Astrocyte (in vitro differentiated cells and primary cell): Measurements from ENCODE around the gene CHRNB4. TPM values are rescaled to one million over a fixed set of nuclear protein-coding genes. Genes with fewer than 3 reads are reported as not detected.

Experiments used
- DNase-seq: peaks from one replicate; pipeline ENCODE4 v3.0.0-alpha.2; 2010; ENCODE audit warnings: low read depth
- FAIRE-seq: peaks from 2 replicates; lab custom pipeline; 2011; peaks lifted over from hg19 to GRCh38; lab: Jason Lieb, UNC
- H2AFZ ChIP-seq: 2 replicates; pipeline ENCODE4 v1.6.0; 2012; ENCODE audit warnings: low read depth, low read length, inconsistent platforms
- H3K27ac ChIP-seq: 2 replicates; pipeline ENCODE4 v1.5.1; 2011; ENCODE audit warnings: low read depth, low read length, inconsistent platforms
- H3K27me3 ChIP-seq: 2 replicates; pipeline ENCODE4 v1.6.0; 2011; ENCODE audit warnings: low read length, inconsistent platforms; ENCODE audit not compliant: insufficient read depth
- H3K36me3 ChIP-seq: 2 replicates; pipeline ENCODE4 v1.5.1; 2011; ENCODE audit warnings: low read length, inconsistent platforms; ENCODE audit not compliant: insufficient read depth
- H3K4me1 ChIP-seq: 2 replicates; pipeline ENCODE4 v1.5.1; 2011; ENCODE audit warnings: low read length, inconsistent platforms; ENCODE audit not compliant: insufficient read depth
- H3K4me2 ChIP-seq: 2 replicates; pipeline ENCODE4 v1.6.0; 2012; ENCODE audit warnings: low read length, inconsistent platforms
- H3K4me3 ChIP-seq: 2 replicates; pipeline ENCODE4 v1.5.1; 2011; ENCODE audit warnings: low read depth, mild to moderate bottlenecking, low read length, inconsistent platforms; ENCODE audit not compliant: insufficient read depth
- H3K79me2 ChIP-seq: 2 replicates; pipeline ENCODE4 v1.6.0; 2012; ENCODE audit warnings: mild to moderate bottlenecking, low read length, inconsistent platforms; ENCODE audit not compliant: insufficient read depth
- H3K9ac ChIP-seq: 2 replicates; pipeline ENCODE4 v1.6.0; 2012; ENCODE audit warnings: mild to moderate bottlenecking, low read length, inconsistent platforms
- H3K9me3 ChIP-seq: 2 replicates; pipeline ENCODE4 v1.5.1; 2012; ENCODE audit warnings: low read depth, mild to moderate bottlenecking, low read length, inconsistent platforms; ENCODE audit not compliant: insufficient read depth
- H4K20me1 ChIP-seq: 2 replicates; pipeline ENCODE4 v1.6.0; 2012; ENCODE audit warnings: low read length, inconsistent platforms; ENCODE audit not compliant: insufficient read depth
- H3K27ac Mint-ChIP-seq: one replicate; pipeline ENCODE4 v1.8.0; 2021; ENCODE audit warnings: mild to moderate bottlenecking, mixed read lengths; ENCODE audit not compliant: unreplicated experiment
- H3K27me3 Mint-ChIP-seq: one replicate; pipeline ENCODE4 v1.8.0; 2021; ENCODE audit warnings: low read depth, mixed read lengths; ENCODE audit not compliant: unreplicated experiment
- H3K36me3 Mint-ChIP-seq: one replicate; pipeline ENCODE4 v1.8.0; 2021; ENCODE audit warnings: low read depth, mixed read lengths; ENCODE audit not compliant: unreplicated experiment
- H3K4me1 Mint-ChIP-seq: one replicate; pipeline ENCODE4 v1.8.0; 2021; ENCODE audit warnings: low read depth, mixed read lengths; ENCODE audit not compliant: unreplicated experiment
- H3K4me3 Mint-ChIP-seq: one replicate; pipeline ENCODE4 v1.8.0; 2021; ENCODE audit warnings: mild to moderate bottlenecking, moderate library complexity, mixed read lengths; ENCODE audit not compliant: unreplicated experiment
- H3K9me3 Mint-ChIP-seq: one replicate; pipeline ENCODE4 v1.8.0; 2021; ENCODE audit warnings: mild to moderate bottlenecking, mixed read lengths; ENCODE audit not compliant: unreplicated experiment
- CTCF ChIP-seq: IDR thresholded peaks from 2 replicates; pipeline ENCODE4 v1.5.1; 2011; ENCODE audit warnings: low read depth, mild to moderate bottlenecking, inconsistent platforms, low read length, moderate library complexity; ENCODE audit not compliant: insufficient read depth
- EZH2 ChIP-seq: IDR thresholded peaks from 2 replicates; pipeline ENCODE4 v1.6.1; 2012; ENCODE audit warnings: mild to moderate bottlenecking, low read length, inconsistent platforms; ENCODE audit not compliant: insufficient read depth
- total RNA-seq: library from RNA; stranded (reverse); gene quantifications from 2 replicates; pipeline ENCODE4 v1.2.1, GENCODE V29; 2021

Gene CHRNB4
- total RNA-seq, 1 donor from 2014 or later: not detected

GRCh38 chr15:78663703-78664102 is 22.7 kb upstream of the CHRNB4 start:
- no peaks in the 10 kb centered on the region for H4K20me1 ChIP-seq
- H3K36me3 ChIP-seq: no peaks in the 10 kb centered on the region
- H3K9me3 ChIP-seq: no peaks in the 10 kb centered on the region
- no peaks in the 10 kb centered on the region for H3K36me3 Mint-ChIP-seq
- no peaks in the 10 kb centered on the region for H3K9me3 Mint-ChIP-seq
- peaks cover 2% of the 10 kb centered on the region for H3K27me3 ChIP-seq
- H3K4me1 Mint-ChIP-seq: no peaks in the 10 kb centered on the region
- no peak overlapping the region for H2AFZ ChIP-seq
- no peaks in the 10 kb centered on the region for H3K79me2 ChIP-seq
- no peak overlapping the region for H3K9ac ChIP-seq
- H3K4me2 ChIP-seq: no peak overlapping the region
- no peak overlapping the region for H3K27ac Mint-ChIP-seq
- H3K4me1 ChIP-seq: no peaks in the 10 kb centered on the region
- FAIRE-seq (no peak), DNase-seq (no peak)
- TF ChIP-seq EZH2 (no peak), CTCF (no peak)
- H3K4me3 ChIP-seq: no peak overlapping the region
- peaks cover 35% of the 10 kb centered on the region for H3K27me3 Mint-ChIP-seq
- H3K4me3 Mint-ChIP-seq: no peak overlapping the region
- no peak overlapping the region for H3K27ac ChIP-seq

GRCh38 chr15:78662028-78662427 is 21.0 kb upstream of the CHRNB4 start:
- no peak overlapping the region for H3K27ac ChIP-seq
- Mint-ChIP-seq H3K27ac (no peak overlapping the region), H3K4me1 (no peaks in the 10 kb centered on the region), H3K27me3 (peaks cover 26% of the 10 kb centered on the region), H3K9me3 (no peaks in the 10 kb centered on the region), H3K4me3 (no peak overlapping the region), H3K36me3 (no peaks in the 10 kb centered on the region)
- peaks cover 2% of the 10 kb centered on the region for H3K27me3 ChIP-seq
- H3K4me3 ChIP-seq: no peak overlapping the region
- H3K9ac ChIP-seq: no peak overlapping the region
- no peaks in the 10 kb centered on the region for H3K36me3 ChIP-seq
- no peaks in the 10 kb centered on the region for H4K20me1 ChIP-seq
- TF ChIP-seq CTCF: no peak
- H2AFZ ChIP-seq: no peak overlapping the region
- FAIRE-seq (no peak), DNase-seq (no peak)
- no peak overlapping the region for H3K4me2 ChIP-seq
- no peaks in the 10 kb centered on the region for H3K9me3 ChIP-seq
- no peaks in the 10 kb centered on the region for H3K4me1 ChIP-seq
- H3K79me2 ChIP-seq: no peaks in the 10 kb centered on the region

- peaks cover 2% of the 10 kb centered on the region for H3K27me3 ChIP-seq
- no peaks in the 10 kb centered on the region for H4K20me1 ChIP-seq
- H3K36me3 Mint-ChIP-seq: no peaks in the 10 kb centered on the region
- DNase-seq (no peak), FAIRE-seq (no peak)
- H3K27ac Mint-ChIP-seq: no peak overlapping the region
- TF ChIP-seq CTCF: no peak
- TF ChIP-seq EZH2: no peak
- H3K4me1 ChIP-seq: no peaks in the 10 kb centered on the region
- no peaks in the 10 kb centered on the region for H3K79me2 ChIP-seq
- no peak overlapping the region for H3K9ac ChIP-seq
- H3K4me3 Mint-ChIP-seq: no peak overlapping the region
- H2AFZ ChIP-seq: no peak overlapping the region
- H3K4me3 ChIP-seq: no peak overlapping the region
- H3K27ac ChIP-seq: no peak overlapping the region
- H3K27me3 Mint-ChIP-seq: peaks cover 28% of the 10 kb centered on the region
- no peaks in the 10 kb centered on the region for H3K36me3 ChIP-seq
- no peaks in the 10 kb centered on the region for H3K9me3 Mint-ChIP-seq
- no peaks in the 10 kb centered on the region for H3K9me3 ChIP-seq
- H3K4me2 ChIP-seq: no peak overlapping the region
- H3K4me1 Mint-ChIP-seq: no peaks in the 10 kb centered on the region
These were observed 20.0 kb upstream of the CHRNB4 start for GRCh38 chr15:78661001-78661400.
